HG02798 (cell line): Measurements from ENCODE around the gene WDFY3.

Experiments used
- ATAC-seq: cut with Tn5 transposase; IDR thresholded peaks from one replicate; pipeline ENCODE4 v1.9.1; 2021; ENCODE audit warnings: mild to moderate bottlenecking; ENCODE audit not compliant: unreplicated experiment, poor library complexity

Gene WDFY3

DNA sequence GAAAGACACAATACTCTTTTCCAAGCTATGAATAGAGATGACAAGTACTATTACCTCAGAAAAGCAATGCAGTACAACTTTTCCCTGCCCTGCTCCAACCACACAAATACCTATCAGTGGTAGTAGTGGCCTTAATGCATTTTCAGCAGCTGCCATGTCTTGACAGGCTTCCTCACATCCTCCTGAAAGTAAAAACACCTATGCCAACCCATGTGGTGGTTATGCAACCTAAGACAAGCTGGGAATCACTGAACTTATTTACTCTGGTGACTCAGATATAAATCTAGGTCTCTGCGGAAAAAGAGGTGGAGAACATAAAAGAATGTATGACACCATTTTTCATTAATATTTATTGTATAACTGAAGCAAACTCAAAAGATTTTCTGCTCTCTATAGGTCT lies 14.5 kb downstream of the WDFY3 start:
- ATAC-seq, result no peak

DNA sequence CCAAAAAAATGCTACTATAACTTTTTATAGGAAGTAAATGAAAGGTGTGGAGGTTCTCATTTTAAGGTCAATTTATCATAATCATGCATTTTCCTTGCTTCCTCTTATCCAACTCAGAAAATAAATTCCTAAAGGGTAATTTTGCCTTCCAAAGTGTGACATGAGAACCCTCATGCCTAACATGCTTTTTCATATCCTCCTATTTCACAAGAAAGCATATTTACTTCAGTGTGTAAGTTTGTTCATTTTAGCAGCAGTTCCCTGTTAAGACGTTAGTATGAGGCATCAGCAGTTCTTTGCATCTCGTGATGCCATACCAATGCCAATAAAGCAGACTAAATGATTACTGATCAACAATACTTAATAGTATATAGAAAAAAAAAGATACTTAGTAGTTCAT lies 18.4 kb downstream of the WDFY3 start:
- no peak for ATAC-seq

DNA sequence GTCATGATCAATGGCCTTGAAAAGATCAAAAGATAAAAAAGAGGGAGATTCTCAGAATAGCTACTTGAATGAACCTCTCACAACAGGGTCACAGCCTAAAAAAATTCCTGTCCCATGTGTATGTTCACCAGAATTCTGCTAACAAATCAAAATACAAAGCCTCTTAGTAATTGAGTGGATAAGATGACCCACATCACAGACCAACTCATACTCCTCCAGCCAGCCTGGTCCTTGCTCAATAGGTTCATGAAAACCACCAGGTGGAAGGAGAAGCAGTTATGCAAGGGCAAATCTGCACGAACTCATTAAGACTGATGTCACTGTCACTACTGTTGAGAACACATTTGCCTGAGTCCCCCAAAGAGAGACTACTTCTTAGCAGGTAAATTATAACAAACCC lies 21.5 kb downstream of the WDFY3 start:
- ATAC-seq, result no peak

DNA sequence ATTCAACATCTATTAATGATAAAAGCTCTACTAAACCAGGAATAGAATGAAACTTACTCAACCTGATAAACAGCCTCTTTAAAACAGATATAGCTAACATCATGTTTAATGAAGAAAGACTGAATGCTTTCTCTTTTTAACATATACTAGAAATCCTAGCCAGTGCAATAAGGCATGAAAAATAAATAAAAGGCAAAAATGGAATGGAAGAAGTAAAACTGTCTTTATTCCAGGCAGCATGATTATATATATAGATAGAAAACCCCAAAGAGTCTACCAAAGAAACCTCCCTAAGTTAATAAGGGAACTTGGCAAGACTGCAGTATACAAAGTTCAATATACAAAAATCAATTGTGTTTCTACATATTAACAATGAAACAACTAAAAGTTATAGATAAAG lies 25.5 kb downstream of the WDFY3 start:
- ATAC-seq, result no peak

DNA sequence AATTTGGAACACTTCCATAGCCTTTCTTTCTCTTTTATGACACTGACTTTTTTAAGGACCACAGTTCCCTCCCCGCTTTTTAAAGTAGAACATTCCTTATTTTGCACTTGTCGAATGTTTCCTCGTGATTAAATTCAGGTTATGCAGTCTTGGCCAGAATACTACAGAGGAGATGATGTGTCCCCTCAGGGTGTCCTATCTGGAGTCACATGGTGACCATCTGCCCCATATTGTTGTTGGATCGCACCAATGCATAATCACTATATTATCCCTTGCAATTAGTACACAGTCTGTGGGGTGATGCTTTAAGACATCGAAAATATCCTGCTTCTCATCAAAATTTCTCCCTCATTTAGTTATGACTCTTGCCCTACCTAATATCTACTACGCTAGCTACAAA lies 27.4 kb downstream of the WDFY3 start:
- no peak for ATAC-seq

DNA sequence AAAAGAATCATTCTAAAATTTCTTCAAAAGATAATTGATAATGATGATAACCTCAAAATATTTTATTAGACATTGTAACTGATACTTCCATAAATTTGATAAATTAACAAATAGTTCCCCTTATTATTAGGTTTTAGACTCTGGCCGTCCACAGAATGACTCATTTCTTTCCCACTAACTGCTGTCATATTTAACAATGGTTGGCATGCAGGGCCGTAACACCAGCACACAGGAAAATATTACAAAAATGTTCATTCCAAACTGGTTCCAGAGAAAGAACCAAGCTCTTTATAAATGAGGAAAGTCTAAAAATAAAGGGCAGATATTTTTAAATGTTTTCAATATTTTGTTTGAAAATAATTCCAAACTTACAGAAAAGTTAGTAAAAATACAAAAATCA lies 28.2 kb downstream of the WDFY3 start:
- ATAC-seq, result no peak

DNA sequence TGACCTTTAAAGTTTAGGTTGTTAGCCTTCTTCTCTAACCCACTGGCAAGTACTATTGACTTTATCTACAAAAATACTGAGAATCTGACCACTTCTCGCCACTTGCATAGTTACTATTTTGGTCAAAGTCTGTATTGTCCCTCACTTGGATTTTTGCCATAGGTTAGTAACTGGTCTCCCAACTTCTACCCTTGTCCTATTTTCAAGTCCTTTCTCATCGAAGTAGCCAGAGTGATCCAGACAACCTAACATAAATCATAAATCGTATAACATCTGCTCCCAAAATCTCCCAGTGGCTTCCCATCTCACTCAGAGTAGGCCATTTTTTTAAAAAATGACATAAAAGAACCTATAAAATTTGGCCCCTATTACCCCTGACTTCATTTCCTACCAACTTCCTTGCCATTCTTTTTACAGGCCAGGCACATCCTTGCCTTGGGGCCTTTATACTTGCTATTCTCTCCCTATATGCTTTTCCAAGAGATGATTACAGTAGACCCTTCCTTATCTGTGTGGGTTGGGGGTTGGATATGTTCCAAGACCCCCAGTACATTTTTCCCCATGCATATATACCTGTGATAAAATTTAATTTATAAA lies 29.0 kb downstream of the WDFY3 start:
- no peak for ATAC-seq

DNA sequence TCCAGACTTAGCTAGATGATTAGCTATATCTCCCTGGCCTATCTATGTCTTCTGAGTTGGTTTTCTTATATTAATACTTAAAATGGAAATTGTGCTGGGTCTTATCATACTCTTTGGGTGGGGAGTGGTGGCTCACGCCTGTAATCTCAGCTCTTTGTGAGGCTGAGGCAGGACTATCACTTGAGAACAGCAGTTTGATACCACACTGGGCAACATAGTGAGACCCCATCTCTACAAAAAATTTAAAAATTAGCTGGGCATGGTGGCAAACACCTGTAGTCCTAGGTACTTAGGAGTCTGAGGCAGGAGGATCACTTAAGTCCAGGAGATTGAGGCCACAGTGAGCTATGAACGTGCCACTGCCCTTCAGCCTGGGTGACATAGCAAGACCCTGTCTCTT lies 30.4 kb downstream of the WDFY3 start:
- no peak for ATAC-seq

DNA sequence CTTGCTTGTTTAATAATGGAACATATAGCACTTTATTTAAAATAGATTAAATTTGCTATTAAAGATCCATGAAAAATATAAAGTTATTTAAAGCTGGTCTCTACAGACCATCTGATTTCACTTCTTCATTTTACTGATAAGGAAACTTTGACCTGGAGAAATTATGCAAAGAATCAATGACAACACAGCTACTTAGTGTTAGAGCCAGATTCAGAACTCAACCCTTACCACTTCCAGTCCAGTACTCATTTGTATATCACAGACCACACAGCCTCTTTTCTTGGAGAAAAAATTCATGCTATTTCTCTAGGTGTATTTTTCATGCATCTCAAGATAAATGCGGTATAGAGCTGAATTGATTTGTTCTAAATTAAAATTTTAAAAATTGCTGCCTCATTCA lies 34.0 kb downstream of the WDFY3 start:
- no peak for ATAC-seq

DNA sequence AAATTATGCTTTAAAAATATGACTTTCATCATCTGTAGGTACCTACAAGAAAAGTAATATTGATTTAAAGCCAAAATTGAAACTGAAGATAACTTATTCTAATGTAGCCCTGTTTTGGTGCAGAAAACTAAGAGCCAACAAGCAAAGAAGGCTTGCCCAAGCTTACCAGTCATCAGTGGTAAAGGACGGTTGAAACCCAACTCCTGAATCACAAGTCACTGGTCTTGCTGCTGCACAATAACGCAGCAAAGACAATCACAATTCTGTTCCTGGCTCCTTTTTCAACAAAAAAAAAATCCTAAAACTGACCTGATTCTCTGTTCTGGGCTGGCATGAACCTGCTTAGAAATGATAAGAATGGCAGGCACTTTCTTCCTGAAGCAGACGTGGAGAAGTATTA lies 34.5 kb downstream of the WDFY3 start:
- ATAC-seq, result no peak

DNA sequence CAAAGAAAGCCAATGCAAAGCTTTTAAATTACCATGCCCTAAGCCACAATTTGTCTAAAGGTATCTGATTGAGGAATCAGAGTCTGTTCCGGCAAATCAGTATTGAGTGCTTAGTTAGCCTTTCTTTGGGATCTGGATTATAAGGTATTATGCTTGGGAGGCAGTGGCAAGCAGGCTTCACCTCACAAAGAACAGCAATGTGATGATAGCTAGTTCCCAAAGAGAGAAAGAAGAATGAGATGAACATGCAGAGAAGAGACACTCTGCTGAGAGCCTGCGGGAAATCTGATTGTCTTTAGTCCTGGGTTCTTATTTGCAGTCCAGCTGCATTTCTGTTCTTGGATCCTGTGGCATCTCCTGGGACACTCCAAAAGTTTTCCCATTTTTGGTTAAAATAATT lies 35.2 kb downstream of the WDFY3 start:
- ATAC-seq, result no peak

DNA sequence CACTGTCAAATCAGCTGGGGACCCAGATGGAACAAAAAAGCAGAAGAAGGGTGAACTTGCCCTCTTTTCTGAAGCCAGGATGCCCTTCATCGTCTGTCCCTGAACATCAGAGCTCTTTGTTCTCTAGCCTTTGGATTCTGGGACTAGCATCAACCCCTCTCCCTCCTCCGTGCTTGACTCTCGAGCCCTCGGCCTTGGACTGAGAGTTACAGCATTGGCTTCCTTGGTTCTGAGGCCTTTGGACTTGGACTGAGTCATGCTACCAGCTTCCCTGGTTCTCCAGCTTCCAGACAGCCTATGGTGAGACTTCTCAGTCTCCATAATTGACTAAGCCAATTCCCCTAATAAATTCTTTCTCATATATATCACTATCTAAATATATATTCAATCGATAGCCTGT lies 38.4 kb downstream of the WDFY3 start:
- no peak for ATAC-seq

DNA sequence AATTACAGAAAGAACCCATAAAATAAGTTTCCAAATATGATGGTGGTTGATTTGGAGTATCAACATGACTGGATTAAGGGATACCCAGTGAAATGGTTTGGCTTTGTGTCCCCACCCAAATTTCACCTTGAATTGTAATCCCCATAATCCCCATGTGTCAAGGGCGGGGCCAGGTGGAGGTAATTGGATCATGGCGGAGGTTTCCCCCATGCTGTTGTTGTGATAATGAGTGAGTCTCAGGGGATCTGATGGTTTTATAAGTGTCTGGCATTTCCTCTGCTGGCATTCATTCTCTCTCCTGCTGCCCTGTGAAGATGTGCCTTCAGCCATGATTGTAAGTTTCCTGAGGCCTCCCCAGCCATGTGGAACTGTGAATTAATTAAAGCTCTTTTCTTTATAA lies 39.1 kb downstream of the WDFY3 start:
- no peak for ATAC-seq

DNA sequence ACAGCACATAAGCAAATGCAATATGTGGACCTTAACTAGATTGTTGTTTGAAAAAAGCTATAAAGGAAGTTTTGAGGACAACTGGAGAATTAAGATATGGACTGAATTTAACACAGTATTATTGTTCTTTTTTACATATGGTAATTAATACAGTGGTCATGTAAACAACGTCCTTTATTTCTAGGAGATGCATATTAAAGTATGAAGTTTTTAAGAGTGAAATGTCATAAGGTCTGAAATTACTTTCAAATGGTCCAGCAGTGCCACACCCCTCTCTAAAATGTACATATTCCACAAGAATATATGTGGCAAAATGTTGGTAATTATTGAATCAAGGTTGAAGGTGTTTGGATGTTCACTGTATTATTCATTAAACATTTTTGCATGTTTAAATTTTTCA lies 40.9 kb downstream of the WDFY3 start:
- no peak for ATAC-seq

DNA sequence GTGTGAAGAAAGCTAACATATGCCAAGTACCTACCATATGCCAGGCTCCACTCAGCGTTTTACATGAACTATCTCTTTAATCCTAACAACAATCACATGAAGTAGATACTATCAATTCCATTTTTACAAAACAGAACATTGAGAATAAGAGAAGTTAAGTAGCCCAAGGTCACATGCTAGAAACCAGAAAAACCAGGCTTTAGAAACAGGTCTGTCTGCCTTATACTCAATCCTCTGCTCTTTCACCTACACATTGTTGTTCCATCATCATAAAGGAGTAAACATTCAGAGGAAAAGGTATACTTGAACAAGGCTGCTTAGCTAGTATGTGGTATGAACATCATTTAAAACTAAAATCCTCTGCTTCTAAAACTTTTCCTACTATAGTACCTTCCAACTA lies 42.1 kb downstream of the WDFY3 start:
- no peak for ATAC-seq

DNA sequence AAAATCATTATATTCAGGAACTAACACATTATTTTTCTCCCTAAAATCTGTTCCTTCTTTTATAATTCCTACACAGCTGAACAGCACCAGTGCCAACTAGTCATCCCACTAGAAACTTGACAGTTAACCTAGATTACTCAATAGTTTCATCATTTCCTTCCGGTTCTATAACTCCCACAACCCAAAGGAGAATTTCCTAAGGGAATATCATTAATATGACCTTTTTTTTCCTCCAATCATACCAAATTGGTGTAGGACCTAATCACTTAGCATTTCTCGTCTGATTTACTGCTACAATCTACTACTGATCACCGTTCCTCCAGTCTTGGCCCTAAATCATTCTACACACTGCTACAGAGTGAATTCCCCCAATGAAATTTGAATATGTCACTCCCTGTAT lies 45.9 kb downstream of the WDFY3 start:
- no peak for ATAC-seq

DNA sequence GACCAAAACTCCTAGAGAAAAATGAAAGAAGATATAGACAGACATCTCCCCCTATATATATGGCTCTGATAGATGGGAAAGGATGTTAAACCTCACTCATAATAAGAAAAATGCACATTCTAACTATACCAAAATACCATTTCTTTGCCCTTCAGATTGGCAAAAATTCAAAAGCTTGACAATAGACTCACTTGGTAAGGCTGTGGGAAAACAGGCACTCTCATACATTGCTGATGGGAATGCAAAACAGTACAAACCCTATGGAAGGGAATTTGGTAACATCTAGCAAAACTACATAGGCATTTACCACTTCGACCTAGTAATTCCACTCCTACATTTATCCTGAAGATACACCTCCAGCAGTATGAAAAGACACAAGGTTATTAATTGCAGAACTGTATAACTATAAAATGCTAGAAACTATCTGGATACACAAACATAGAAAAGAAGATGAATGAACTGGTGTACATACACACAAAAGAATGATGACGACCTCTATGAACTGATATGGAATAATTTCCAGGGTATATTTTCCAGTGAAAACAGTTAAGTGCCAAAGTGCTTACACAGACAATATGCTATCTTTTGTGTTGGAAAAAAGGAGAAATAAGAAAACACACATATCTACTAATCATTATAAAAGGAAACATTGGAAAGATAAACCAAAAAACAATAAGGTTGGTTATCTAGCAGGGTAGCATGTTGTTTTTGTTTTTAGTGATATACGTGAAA lies 48.5 kb downstream of the WDFY3 start:
- no peak for ATAC-seq

DNA sequence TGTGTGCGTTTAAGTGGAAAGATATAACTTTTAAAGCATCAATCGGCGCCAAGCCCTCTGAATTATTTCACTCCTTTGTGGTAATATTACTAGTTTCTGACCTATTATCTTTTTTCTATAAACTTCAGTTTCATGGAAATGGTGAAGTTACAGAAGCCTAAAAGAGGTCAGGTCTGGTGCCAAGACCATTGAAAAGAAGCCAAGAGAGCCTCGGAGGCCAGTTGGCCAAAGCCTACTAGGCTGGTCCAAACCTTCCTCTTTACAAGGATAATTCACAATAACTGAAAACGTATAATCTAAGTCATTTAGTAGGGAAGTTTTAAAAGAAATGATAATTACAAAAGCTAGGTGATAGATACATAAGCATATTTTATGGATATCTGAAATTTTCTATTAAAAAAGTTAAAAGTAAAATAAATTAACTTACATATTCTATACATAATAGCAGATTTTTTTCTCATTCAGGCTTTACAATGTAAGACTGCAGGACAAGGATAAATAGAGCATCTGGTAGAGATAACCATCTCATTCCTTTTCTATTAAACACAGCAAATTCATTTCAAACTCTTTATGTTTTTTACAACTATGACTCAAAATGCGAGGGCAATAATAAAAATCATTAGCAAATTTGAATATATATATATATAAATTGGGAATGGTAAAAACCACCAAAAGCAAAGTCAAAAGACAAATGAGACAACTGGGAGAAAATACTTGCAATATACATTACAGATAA lies 49.2 kb downstream of the WDFY3 start:
- ATAC-seq, result no peak

DNA sequence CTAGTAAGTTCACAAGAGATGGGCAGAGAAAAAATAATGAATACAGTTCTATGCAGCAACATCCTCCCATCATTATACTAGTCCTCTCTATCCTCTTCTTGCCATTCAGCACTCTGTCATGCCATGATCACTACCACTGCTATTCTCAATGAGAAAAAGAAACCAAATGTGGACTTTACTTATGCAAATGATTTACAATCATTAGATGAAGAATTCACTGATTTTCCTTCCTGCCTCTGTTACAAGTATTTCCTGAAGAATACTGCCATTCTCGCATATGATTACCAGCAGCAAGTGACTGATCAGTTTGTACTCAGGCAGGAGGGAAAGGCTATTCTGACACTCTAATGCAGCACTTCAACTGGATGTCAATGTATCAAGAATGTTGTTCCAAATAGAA lies 50.3 kb downstream of the WDFY3 start:
- ATAC-seq, result no peak

DNA sequence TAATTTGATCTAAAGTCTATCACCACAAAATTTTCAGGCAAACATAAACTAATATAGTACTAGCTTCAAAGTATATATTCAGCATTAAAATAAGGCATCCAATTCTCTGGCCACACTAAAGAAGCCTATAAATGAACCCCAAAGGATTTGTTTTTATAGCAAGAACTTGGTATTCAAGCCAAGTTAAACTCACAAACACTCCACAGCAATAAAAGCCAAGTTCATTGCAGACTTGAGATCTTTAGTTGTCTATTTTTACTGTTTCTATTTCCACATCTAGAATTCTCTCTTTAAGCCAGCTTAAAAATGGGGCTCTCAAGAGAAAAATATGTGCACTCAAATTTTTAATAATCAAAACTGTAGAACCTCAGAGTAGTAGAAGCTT lies 51.1 kb downstream of the WDFY3 start:
- no peak for ATAC-seq

DNA sequence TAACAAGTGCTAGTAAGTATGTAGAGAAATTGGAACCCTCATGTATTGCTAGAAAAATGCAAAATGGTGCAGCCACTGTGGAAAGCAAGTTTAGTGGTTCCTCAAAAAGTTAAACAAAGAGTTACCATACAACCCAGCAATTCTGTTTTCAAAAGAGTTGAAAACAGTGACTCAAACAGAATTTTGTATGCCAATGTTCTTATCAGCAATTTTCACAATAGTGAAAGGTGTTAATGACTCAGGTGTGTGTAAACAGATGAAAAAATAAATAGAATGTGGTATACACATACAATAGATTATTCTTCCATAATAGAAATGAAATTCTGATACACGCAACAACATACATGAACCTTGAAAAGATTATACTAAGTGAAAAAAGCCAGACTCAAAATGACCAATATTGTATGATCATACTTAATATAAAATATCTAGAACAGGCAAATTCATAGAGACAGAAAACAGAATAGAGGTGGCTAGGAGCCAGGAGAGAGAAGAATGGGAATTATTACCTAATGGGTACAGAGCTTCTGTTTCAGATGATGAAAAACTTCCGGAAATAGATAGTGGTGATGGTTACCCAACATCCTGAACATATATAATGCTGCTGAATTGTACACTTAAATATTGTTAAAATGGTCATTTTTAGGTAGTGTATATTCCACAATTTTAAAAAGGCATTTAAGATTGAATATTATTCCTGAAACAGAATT lies 51.6 kb downstream of the WDFY3 start:
- ATAC-seq, result no peak
